ENCODE measurements around the gene ERICH4.
"Not testable (repeated sequence)": the region's sequence is repeated elsewhere in the genome, so short reads cannot be mapped to it uniquely, and the experiment has no call there.

ERICH4 gene

GRCh38 chr19:41478875-41479756 lies 36.2 kb downstream of the ERICH4 start:
- DNase-seq (ENCODE audit: low read depth): no peak

- no peak for DNase-seq (ENCODE audit: low read depth)
Measured at GRCh38 chr19:41479757-41480191, 36.8 kb downstream of the ERICH4 start.

- no peak for DNase-seq (ENCODE audit: low read depth)
Measured at GRCh38 chr19:41480336-41480735, 37.4 kb downstream of the ERICH4 start.

- no peak for DNase-seq (ENCODE audit: low read depth)
Measured at GRCh38 chr19:41484822-41485221, 41.9 kb downstream of the ERICH4 start.

GRCh38 chr19:41486953-41487352 lies 44.0 kb downstream of the ERICH4 start:
- not testable (repeated sequence) for DNase-seq (ENCODE audit: low read depth)

- no peak for DNase-seq (ENCODE audit: low read depth)
Measured at GRCh38 chr19:41492843-41493242, 49.9 kb downstream of the ERICH4 start.
